ENCODE results near the gene NEO1.

DNA sequence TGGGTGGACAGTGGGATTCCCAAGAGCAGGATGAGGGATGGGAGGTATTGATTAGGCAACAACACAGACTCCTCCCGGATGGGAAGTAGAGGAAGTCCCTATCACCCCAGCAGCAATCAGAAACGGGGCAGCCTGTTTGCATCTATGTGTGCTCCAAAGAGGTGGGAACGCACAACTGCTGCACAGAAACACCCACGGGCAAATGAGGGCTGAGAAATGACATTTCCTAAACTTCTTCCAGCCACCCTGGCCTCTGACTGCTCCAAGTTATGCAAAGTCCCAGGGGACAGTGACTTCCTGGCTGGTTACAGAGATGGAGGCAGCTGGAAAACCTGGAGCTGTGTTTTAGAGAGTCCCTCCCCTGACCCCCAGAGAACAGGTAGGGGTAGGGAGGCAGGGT lies 273.9 kb downstream of the NEO1 start:
- TF ChIP-seq CTCF (IDR thresholded peaks at IDR 0.05) (no peak), POLR2A (IDR thresholded peaks at IDR 0.05) (no peak)

Data from uterus (tissue), 2 donors.